ENCODE measurements around the gene SLC39A1. TPM values are rescaled to one million over a fixed set of nuclear protein-coding genes. Genes with fewer than 3 reads are reported as not detected.

The SLC39A1 gene
- total and polyA plus RNA-seq, 9 of the 15 experiments (the other 6 are each of a cell fraction or from before 2014, with no cell fraction given) = 9.9 to 81.1 (median 62.7) TPM

DNA sequence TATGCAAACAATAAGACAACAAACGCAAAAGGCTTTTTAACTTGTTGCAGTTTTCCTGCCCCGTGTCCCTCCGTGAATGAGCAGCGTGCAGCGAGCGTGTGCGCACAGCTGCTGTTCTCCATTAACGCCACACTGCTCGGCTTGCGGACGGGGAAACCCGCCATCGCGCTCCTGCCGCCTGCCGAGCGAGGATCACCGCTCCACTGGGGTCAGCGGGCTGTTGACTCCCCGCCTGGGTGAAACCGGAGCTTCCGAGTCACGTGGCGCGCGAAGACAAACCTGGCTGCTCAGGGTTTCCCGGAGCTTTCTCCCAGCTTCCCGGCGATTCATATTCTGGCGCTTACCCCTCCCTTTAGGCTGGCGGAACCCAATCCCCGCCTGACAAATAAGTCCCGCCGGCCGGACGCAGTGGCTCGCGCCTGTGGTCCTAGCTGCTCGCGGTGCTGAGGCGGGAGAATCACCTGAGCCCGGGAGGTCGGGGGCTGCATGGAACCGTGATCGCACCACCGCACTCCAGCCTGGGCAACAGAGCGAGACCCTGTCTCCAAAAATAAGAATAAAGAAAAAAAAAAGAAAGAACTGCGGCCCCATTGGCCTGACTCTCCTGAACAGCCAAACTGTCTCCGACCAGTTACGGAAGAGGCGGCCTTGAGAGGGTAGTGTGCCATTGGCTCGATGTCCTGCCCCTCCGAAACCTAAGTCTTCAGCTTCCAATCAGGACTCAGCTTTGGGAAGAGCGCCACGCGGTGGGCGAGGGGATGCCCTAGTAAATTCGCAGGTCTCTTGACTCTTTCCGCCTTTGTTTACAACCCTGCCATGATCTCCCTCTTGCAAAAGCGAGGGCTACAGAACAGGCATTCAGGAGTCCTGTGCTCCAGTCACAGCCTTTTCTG, 4.0 kb upstream of the SLC39A1 start, which contains the start of gene CREB3L4 (continued):
- TF ChIP-seq, protein P1, sequence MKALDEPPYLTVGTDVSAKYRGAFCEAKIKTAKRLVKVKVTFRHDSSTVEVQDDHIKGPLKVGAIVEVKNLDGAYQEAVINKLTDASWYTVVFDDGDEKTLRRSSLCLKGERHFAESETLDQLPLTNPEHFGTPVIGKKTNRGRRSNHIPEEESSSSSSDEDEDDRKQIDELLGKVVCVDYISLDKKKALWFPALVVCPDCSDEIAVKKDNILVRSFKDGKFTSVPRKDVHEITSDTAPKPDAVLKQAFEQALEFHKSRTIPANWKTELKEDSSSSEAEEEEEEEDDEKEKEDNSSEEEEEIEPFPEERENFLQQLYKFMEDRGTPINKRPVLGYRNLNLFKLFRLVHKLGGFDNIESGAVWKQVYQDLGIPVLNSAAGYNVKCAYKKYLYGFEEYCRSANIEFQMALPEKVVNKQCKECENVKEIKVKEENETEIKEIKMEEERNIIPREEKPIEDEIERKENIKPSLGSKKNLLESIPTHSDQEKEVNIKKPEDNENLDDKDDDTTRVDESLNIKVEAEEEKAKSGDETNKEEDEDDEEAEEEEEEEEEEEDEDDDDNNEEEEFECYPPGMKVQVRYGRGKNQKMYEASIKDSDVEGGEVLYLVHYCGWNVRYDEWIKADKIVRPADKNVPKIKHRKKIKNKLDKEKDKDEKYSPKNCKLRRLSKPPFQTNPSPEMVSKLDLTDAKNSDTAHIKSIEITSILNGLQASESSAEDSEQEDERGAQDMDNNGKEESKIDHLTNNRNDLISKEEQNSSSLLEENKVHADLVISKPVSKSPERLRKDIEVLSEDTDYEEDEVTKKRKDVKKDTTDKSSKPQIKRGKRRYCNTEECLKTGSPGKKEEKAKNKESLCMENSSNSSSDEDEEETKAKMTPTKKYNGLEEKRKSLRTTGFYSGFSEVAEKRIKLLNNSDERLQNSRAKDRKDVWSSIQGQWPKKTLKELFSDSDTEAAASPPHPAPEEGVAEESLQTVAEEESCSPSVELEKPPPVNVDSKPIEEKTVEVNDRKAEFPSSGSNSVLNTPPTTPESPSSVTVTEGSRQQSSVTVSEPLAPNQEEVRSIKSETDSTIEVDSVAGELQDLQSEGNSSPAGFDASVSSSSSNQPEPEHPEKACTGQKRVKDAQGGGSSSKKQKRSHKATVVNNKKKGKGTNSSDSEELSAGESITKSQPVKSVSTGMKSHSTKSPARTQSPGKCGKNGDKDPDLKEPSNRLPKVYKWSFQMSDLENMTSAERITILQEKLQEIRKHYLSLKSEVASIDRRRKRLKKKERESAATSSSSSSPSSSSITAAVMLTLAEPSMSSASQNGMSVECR (CRISPR knock-in tag; IDR thresholded peaks at IDR 0.05) = peak; percentile 15; the same call in 1 of the 2 replicates
- TF ChIP-seq NUFIP1 (IDR thresholded peaks at IDR 0.05; ENCODE audit: partially characterized antibody) (no peak), MYC (IDR thresholded peaks at IDR 0.05; ENCODE audit: low read depth, low read length) (peak; percentile 86), MYC (CRISPR knock-in tag; IDR thresholded peaks at IDR 0.05; ENCODE audit: borderline replicate concordance, low read depth) (peak; percentile 59; the same call in 1 of the 2 replicates), SMARCA4 (IDR thresholded peaks at IDR 0.05) (peak; percentile 75; the same call in 1 of the 2 replicates), ZNF445 (CRISPR knock-in tag; IDR thresholded peaks at IDR 0.05; ENCODE audit: low read depth) (no peak), SAFB (IDR thresholded peaks at IDR 0.05; ENCODE audit: borderline replicate concordance, low read depth, low read length) (no peak), NFIC (IDR thresholded peaks at IDR 0.05) (peak; percentile 27), TEAD1 (CRISPR knock-in tag; IDR thresholded peaks at IDR 0.05) (0 out of 4 replicates have a peak, but pooled peaks of 1 of the 2 experiments have one; percentile 56), HDAC1 (IDR thresholded peaks at IDR 0.05) (peak in 1 of 2 experiments; percentile 81; a peak in 2 of 4 replicates), TSC22D4 (tag; IDR thresholded peaks at IDR 0.05) (no peak)
- TF ChIP-seq, protein P2, sequence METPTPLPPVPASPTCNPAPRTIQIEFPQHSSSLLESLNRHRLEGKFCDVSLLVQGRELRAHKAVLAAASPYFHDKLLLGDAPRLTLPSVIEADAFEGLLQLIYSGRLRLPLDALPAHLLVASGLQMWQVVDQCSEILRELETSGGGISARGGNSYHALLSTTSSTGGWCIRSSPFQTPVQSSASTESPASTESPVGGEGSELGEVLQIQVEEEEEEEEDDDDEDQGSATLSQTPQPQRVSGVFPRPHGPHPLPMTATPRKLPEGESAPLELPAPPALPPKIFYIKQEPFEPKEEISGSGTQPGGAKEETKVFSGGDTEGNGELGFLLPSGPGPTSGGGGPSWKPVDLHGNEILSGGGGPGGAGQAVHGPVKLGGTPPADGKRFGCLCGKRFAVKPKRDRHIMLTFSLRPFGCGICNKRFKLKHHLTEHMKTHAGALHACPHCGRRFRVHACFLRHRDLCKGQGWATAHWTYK (CRISPR knock-in tag; IDR thresholded peaks at IDR 0.05) = no peak
- TF ChIP-seq, protein P3, sequence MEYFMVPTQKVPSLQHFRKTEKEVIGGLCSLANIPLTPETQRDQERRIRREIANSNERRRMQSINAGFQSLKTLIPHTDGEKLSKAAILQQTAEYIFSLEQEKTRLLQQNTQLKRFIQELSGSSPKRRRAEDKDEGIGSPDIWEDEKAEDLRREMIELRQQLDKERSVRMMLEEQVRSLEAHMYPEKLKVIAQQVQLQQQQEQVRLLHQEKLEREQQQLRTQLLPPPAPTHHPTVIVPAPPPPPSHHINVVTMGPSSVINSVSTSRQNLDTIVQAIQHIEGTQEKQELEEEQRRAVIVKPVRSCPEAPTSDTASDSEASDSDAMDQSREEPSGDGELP (CRISPR knock-in tag; IDR thresholded peaks at IDR 0.05; ENCODE audit: borderline replicate concordance) = peak; percentile 95
- TF ChIP-seq, protein P4, sequence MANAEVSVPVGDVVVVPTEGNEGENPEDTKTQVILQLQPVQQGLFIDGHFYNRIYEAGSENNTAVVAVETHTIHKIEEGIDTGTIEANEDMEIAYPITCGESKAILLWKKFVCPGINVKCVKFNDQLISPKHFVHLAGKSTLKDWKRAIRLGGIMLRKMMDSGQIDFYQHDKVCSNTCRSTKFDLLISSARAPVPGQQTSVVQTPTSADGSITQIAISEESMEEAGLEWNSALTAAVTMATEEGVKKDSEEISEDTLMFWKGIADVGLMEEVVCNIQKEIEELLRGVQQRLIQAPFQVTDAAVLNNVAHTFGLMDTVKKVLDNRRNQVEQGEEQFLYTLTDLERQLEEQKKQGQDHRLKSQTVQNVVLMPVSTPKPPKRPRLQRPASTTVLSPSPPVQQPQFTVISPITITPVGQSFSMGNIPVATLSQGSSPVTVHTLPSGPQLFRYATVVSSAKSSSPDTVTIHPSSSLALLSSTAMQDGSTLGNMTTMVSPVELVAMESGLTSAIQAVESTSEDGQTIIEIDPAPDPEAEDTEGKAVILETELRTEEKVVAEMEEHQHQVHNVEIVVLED (CRISPR knock-in tag; IDR thresholded peaks at IDR 0.05) = no peak
- TF ChIP-seq, protein P5, sequence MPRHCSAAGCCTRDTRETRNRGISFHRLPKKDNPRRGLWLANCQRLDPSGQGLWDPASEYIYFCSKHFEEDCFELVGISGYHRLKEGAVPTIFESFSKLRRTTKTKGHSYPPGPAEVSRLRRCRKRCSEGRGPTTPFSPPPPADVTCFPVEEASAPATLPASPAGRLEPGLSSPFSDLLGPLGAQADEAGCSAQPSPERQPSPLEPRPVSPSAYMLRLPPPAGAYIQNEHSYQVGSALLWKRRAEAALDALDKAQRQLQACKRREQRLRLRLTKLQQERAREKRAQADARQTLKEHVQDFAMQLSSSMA (CRISPR knock-in tag; IDR thresholded peaks at IDR 0.05) = no peak
- TF ChIP-seq, protein P6, sequence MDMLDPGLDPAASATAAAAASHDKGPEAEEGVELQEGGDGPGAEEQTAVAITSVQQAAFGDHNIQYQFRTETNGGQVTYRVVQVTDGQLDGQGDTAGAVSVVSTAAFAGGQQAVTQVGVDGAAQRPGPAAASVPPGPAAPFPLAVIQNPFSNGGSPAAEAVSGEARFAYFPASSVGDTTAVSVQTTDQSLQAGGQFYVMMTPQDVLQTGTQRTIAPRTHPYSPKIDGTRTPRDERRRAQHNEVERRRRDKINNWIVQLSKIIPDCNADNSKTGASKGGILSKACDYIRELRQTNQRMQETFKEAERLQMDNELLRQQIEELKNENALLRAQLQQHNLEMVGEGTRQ (CRISPR knock-in tag; IDR thresholded peaks at IDR 0.05) = peak; percentile 95
